ENCODE results near the gene SLC9A1.

The SLC9A1 gene

GRCh38 chr1:27060891-27061290 lies 94.0 kb downstream of the SLC9A1 start:
- no peak for DNase-seq

GRCh38 chr1:27058966-27059669 lies 95.8 kb downstream of the SLC9A1 start:
- DNase-seq = peak; percentile 64

- DNase-seq = peak; percentile 60
Measured at GRCh38 chr1:27057801-27058625, 96.9 kb downstream of the SLC9A1 start.

- peak; percentile 43 for DNase-seq
Measured at GRCh38 chr1:27057389-27057788, 97.5 kb downstream of the SLC9A1 start.

GRCh38 chr1:27053977-27054753 lies 100.8 kb downstream of the SLC9A1 start:
- peak; percentile 25 for DNase-seq

- no peak for DNase-seq
Measured at GRCh38 chr1:27052527-27052926, 102.4 kb downstream of the SLC9A1 start.

GRCh38 chr1:27049607-27050006 lies 105.3 kb downstream of the SLC9A1 start:
- no peak for DNase-seq

- DNase-seq = no peak
Measured at GRCh38 chr1:27049100-27049499, 105.8 kb downstream of the SLC9A1 start.
